ENCODE measurements around the gene LIMD2. TPM values are rescaled to one million over a fixed set of nuclear protein-coding genes. Genes with fewer than 3 reads are reported as not detected.

The LIMD2 gene
- total and polyA plus RNA-seq, 2 of the 4 experiments (the other 2 are of a cell fraction) = 4.5 to 21.7 TPM

- ATAC-seq (ENCODE audit: low read depth) = no peak
- H2BK5ac ChIP-seq (ENCODE audit: low read depth, low read length, poor library complexity, severe bottlenecking) = no peak overlapping the region
- POLR2A ChIA-PET (ENCODE audit: unreplicated experiment) = no interaction called here
Observed at GRCh38 chr17:63703556-63704258, 3.8 kb upstream of the LIMD2 start.

More at GRCh38 chr17:63703556-63704258, 3.8 kb upstream of the LIMD2 start:
- H2BK15ac ChIP-seq (ENCODE audit: low read depth, low read length) = no peak overlapping the region
- intact Hi-C loops (cut with micrococcal nuclease) = no loop called here
- DNase-seq = no peak
- dilution Hi-C loops (cut with HindIII; ENCODE audit: low sequenced_read_pairs, unreplicated experiment) = no loop called here
- H4K8ac ChIP-seq (ENCODE audit: low read depth in 2 of 2, low read length in 2 of 2) = no peak overlapping the region
- peaks cover 0 to 20% of the 10 kb centered on the region in 2 experiments; a peak in 2 of 4 replicates for H3K79me1 ChIP-seq (ENCODE audit: low read depth in 1 of 2, low read length in 2 of 2)
- no peak overlapping the region for H3K4ac ChIP-seq (ENCODE audit: low read depth, low read length)
- no peak overlapping the region for H3K9ac ChIP-seq (ENCODE audit: low read depth, low read length)
- TF ChIP-seq CEBPB (IDR thresholded peaks at IDR 0.05; ENCODE audit: low read depth, low read length) = no peak
- TF ChIP-seq RAD21 (IDR thresholded peaks at IDR 0.05; ENCODE audit: low read length) = no peak
- no peak for TF ChIP-seq CTCF (conservative IDR thresholded peaks at IDR 0.05; ENCODE audit: low read depth, low read length)
- TF ChIP-seq ELK1 (IDR thresholded peaks at IDR 0.05; ENCODE audit: borderline replicate concordance, low read depth, low read length) = no peak
- TF ChIP-seq RCOR1 (IDR thresholded peaks at IDR 0.05; ENCODE audit: insufficient replicate concordance, low read length) = no peak
- TF ChIP-seq NFE2L2 (IDR thresholded peaks at IDR 0.05; ENCODE audit: low read depth, low read length) = no peak
- TF ChIP-seq MAFK (IDR thresholded peaks at IDR 0.05; ENCODE audit: low read depth, low read length) = no peak
- BruUV-seq (replicated peaks) = no TSS peak
- no peak overlapping the region for H3K14ac ChIP-seq (replicated peaks; ENCODE audit: low read depth, low read length)
- H3K9me1 ChIP-seq (ENCODE audit: insufficient read depth, low read length) = no peaks in the 10 kb centered on the region
- 89% methylated on average over 9 of the region's 16 CpGs; no CpG with 5 or more reads in 1 of the 2 experiments for WGBS, 2 experiments (ENCODE audit: extremely low coverage in 2 of 2, insufficient read length in 1 of 2)
- no peak overlapping the region for H3K56ac ChIP-seq (ENCODE audit: extremely low read depth, insufficient read depth, low read length)
- no peak overlapping the region for H2AK5ac ChIP-seq (ENCODE audit: low read depth, low read length)
- H4K91ac ChIP-seq (ENCODE audit: insufficient read depth, low read depth, low read length) = no peak overlapping the region
- no peaks in the 10 kb centered on the region for H4K20me1 ChIP-seq (ENCODE audit: insufficient read depth, low read length)
- no peak overlapping the region for H4K5ac ChIP-seq (ENCODE audit: low read depth, low read length)
- no peak overlapping the region for H3K4me3 ChIP-seq (ENCODE audit: insufficient read depth, low read depth, low read length)
- no peak overlapping the region for H2BK120ac ChIP-seq (ENCODE audit: low read depth, low read length)
- in situ Hi-C loops (cut with MboI; ENCODE audit: low sequenced_read_pairs) = no loop called here
- H2BK20ac ChIP-seq (ENCODE audit: low read depth, low read length) = no peak overlapping the region
- H3K27me3 ChIP-seq (ENCODE audit: control insufficient read depth, insufficient read depth, low read length) = no peaks in the 10 kb centered on the region
- H3K36me3 ChIP-seq (ENCODE audit: control insufficient read depth, insufficient read depth, low read length) = peaks cover 32% of the 10 kb centered on the region
- H3K18ac ChIP-seq (ENCODE audit: low read depth, low read length) = no peak overlapping the region
- H3K27ac ChIP-seq (ENCODE audit: insufficient read depth, low read length) = no peak overlapping the region
- H2AFZ ChIP-seq (replicated peaks; ENCODE audit: low read length, poor library complexity) = no peak overlapping the region
- H2AK9ac ChIP-seq (replicated peaks; ENCODE audit: low read depth, low read length, poor library complexity) = no peak overlapping the region
- H3K23ac ChIP-seq (ENCODE audit: low read depth, low read length) = no peak overlapping the region
- H3K4me1 ChIP-seq (ENCODE audit: control insufficient read depth, insufficient read depth, low read length) = no peaks in the 10 kb centered on the region
- H3K4me2 ChIP-seq (ENCODE audit: low read depth, low read length) = no peak overlapping the region
- CTCF ChIA-PET = no interaction called here
- H3K9me3 ChIP-seq (ENCODE audit: control insufficient read depth, insufficient read depth, low read length) = no peaks in the 10 kb centered on the region
